Activated CD4-positive, alpha-beta T cell treated with anti-CD3 and anti-CD28 coated beads for 48 hours (primary cell): ENCODE measurements around the gene ITIH3.
A peak's percentile ranks its signal among the peaks of the same experiment; 100 is the strongest.

Experiments
- DNase-seq: peaks from one replicate; pipeline ENCODE4 v3.0.0-alpha.2; 2020

The ITIH3 gene

DNA sequence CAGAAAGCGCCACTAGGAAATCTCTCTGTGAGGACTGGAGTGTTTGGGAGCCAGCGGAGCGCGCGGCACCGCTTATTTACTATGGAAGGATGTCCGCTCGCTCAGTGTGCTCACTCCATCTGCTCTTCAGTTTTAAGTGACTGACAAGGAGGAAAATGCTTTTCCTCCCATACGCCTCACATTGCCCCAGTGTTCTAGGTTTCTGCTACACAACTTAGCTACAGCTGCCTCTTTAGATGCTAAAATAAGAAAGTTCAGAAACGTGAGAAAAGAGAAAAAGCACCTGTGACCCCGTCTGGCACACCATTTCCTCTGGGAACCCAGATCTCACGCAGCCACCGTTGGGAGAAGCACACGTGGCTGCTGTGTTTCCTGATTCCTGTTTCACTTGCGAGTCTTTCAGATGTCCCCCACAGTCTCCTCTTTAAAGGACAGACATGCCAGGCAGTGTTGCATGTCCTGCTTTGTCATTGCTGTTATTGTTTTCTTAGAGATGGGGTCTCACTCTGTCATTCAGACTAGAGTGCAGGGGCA lies 51.9 kb downstream of the ITIH3 start:
- no peak for DNase-seq

DNA sequence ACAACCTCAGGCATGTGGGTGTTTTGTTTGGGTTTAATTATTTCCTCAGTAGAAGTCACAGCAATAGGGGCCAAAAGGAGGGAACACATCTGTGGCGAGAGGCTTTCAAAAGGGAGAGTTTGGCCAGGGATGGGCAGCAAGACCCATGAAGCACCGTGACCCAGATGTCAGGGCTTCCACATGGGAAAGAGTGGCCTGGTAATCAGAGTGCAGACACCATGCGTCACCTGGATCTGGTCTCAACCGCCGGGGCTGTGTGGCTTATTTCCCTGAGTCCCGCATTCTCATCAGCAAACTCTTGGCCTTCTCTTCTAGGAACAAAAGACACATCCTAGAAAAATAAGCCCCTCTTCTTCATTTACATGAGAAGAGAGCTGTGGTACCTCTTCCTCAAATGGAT lies 52.6 kb downstream of the ITIH3 start:
- no peak for DNase-seq

DNA sequence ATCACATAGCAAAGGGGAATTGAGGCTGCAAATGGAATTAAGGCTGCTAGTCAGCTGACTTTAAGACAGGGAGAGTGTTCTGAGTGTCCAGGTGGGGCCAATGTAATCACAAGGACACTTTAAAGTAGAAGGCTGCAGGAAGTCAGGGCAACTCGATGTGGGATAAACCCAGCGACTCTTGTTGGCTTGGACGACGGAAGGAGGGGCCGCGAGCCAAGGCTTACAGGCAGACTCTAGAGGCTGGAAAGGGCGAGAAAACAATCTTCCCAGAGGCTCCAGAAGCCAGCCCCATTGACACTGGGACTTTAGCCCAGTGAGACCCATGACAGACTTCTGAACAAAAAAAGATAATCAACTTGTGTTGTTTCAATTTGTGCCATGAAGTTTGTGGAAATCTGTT lies 53.1 kb downstream of the ITIH3 start:
- no peak for DNase-seq

DNA sequence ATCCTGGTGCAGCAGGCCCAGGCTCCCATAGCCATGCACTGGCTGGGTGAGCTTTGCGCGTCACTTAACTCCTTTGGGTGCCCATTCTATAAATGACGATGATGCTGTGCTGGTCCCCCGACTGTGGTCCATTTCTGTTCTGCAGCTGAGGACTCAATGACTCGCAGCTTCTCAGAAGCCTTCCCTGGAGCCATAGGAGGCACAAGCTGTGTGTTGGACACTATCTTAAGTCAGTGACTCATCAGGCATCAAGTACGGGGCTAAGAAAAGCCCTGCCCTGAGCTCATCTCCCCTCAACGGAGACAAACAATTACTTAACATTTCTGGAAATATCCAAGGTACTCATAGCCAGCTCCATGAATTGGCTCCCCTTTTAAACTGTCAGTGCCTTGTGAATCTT lies 54.0 kb downstream of the ITIH3 start:
- no peak for DNase-seq

DNA sequence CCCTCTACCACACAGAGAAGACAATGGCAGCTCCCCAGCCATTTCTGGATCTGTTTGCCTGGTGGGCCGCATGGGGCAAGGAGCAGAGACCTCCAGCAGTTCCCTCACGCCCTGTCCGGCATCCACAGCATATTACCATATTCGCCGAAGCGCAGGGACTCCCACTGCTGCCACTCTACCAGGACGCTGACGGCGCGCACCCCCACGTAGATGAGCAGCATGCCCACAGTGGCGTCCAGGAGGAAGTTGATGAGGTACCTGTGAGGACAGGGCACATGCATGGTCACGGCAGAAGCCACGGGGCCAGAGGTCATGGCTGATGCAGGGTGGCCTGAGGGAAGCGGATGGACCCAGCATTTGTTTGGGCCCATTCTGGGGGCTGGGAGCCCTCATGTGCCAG lies 55.1 kb downstream of the ITIH3 start:
- no peak for DNase-seq

DNA sequence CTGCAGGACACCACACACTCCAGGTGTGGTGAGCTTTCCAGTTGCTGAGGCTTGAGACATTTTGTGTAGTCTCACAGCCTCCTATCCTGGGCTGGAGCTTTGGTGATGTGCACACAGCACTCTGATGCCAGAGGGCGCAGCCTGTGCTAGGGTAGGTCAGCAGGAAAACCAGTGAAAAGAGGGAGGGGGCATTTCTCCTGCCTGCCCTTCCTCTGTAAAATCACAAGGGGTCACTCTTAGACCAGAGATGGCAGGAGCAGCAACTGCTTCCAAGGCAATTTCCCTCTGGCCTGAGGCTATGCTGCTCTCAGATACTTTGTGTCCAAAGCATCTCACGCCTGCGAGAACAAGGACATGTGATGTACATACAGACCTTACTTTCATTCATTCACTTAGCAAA lies 56.8 kb downstream of the ITIH3 start:
- DNase-seq: peak; percentile 36

DNA sequence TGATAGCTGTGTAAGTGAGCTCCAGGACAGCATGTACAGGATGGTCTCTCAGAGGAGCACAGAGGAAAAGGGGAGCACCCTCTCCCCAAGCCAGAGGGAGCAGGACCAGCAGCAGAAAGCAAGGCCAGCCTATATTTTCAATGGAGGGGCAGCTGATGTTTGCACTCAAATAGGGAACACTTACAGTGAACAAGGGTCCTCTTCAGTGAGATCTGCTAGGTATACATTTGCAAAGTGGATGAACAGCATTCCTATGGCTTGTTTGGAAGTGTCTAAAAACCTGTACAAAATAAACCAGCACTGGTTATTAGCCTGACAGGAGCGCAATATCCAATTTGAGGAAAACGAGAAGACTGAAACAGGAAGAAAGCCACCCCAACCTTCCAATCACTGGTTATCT lies 57.8 kb downstream of the ITIH3 start:
- DNase-seq: no peak

DNA sequence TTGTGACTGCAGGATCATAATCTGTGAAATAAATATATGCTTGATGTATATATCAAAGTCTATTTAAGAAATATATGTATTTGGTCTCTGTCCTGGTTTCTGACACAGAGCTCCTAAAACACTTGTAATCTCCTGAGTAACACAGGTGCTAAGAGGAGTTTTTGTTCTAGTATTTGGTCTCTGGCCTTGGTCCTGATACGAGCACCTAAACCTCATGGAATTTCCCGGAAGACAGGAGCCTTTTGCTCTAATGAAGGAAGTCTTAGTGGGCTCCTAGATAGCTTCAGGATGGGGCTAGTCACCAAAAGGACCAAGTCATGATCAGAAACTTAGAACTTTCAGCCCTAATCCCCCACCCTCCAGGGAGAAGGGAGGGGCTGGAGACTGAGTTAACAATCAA lies 59.4 kb downstream of the ITIH3 start:
- DNase-seq: no peak

DNA sequence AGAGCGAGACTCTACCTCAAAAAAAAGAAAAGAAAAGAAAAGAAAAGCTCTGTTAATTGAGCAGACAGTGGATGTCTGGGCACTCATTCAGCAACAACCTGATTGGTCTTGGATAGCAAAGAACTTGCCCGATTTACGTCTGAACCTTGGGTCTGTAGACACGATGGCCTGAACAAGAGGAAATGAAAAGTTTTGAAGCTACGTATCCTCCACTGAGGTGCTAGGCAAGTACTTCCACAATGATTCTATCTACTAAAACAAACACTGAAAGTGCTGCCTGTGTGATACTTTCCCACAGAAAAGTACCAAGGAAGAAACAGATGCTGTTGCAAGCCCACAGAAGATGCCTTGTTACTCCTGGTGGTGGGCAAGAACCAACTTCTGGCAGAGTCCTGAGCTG lies 62.1 kb downstream of the ITIH3 start:
- no peak for DNase-seq

DNA sequence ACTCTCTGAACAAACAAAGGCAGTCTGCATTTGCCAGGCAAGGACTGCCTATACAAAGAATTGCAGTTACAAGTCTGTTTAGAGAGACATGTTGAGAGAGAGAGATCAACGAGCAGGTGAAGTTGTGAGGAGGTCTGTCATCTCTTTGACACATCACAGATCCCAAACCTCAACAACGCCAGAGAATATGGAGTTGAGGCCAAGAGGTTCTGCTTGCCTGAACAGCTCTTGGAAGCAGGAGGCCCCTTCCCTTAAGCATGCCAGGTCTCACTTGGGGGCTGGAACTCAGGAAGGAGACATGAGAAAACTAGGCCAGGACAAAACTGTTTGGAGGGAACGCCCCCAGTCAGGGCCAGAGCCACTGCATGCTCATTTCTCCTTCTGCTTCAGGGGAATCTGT lies 62.5 kb downstream of the ITIH3 start:
- DNase-seq: no peak

DNA sequence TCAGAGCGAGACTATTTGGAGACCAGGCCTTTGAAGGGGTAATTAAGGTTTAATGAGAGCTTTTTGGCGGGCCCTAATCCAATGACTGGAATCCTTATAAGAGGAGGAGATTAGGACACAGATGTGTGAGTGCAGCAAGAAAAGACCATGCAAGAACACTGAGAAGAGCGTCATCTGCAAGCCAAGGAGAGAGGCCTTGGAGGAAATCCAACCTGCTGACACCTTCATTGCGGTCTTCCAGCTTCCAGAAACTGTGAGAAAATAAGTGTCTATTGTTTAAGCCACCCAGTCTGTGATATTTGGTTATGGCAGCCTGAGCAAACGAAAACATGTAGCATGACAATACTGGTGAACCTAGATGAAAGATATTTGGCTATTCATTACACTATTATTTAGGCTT lies 63.3 kb downstream of the ITIH3 start:
- DNase-seq: no peak
